ENCODE data around the gene MRLN.

The MRLN gene

DNA sequence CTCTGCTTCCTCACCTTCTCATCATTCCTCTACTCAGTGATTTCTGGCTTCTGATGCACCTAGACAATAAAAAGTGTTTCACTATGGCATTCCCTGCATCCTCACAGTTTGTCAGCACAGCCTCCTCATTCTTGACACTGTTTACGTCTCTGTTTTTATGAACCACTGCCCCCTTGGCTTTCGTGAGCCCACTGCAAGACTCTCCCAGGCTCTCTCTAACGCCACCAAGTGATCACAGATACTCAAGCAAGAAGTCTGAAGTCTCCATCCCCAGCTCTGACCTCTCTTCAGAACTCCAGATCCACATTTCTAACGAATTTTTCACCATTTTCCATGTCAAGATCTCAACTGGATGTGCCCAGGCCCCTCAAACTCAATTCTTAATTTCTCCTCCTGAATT is 52.5 kb downstream of the MRLN start:
- no peak overlapping the region for H3K4me3 ChIP-seq (replicated peaks in 1 of 2; ENCODE audit: low read depth in 2 of 2, low read length in 2 of 2)
- TF ChIP-seq, protein P1, sequence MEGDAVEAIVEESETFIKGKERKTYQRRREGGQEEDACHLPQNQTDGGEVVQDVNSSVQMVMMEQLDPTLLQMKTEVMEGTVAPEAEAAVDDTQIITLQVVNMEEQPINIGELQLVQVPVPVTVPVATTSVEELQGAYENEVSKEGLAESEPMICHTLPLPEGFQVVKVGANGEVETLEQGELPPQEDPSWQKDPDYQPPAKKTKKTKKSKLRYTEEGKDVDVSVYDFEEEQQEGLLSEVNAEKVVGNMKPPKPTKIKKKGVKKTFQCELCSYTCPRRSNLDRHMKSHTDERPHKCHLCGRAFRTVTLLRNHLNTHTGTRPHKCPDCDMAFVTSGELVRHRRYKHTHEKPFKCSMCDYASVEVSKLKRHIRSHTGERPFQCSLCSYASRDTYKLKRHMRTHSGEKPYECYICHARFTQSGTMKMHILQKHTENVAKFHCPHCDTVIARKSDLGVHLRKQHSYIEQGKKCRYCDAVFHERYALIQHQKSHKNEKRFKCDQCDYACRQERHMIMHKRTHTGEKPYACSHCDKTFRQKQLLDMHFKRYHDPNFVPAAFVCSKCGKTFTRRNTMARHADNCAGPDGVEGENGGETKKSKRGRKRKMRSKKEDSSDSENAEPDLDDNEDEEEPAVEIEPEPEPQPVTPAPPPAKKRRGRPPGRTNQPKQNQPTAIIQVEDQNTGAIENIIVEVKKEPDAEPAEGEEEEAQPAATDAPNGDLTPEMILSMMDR (IDR thresholded peaks at IDR 0.05; ENCODE audit: low read depth, low read length): no peak
- DNase-seq (ENCODE audit: low read depth in 2 of 2): no peak

DNA sequence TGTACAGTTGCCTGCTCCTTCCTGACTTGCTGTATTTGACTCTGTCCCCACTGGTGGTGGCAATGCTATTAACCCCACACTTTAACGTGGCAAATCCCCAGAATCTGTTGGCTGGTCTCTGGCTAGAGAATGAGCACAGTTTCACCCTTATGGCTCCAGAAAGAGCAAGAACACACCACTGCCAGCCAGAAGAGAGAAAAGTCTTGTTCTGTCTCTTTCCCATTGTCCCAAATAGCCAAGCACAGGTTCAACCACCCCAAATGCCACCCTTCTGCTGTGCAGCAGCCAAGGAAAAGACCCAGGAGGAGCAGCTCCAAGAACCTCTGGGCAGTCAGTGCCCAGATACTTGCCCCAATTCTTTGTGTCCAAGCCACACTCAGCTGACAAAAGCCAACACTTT is 54.9 kb downstream of the MRLN start:
- no peak for DNase-seq (ENCODE audit: low read depth in 2 of 2)
- H3K4me3 ChIP-seq (replicated peaks in 1 of 2; ENCODE audit: low read depth in 2 of 2, low read length in 2 of 2): no peak overlapping the region
- TF ChIP-seq, protein P1 (IDR thresholded peaks at IDR 0.05; ENCODE audit: low read depth, low read length): no peak

DNA sequence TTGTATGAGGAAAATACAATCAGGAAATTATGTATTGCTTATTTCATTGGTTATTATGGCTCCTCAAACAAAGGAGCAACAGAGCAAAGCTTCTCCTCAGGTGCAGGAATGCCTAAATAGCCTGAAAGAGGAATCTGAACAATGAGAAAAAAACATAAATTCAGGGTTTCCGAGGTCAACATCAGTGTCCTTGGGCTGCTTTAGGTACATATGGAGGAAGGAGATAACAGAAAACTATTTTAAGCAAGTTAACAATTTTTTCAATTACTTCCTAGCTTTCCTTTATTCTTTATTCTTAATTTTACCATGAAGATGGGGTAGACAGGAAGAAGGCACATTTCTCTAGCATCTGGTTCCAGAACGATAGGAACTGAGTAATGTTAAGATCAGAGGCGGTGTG is 57.6 kb downstream of the MRLN start:
- TF ChIP-seq, protein P1 (IDR thresholded peaks at IDR 0.05; ENCODE audit: low read depth, low read length): no peak
- H3K4me3 ChIP-seq (replicated peaks in 1 of 2; ENCODE audit: low read depth in 2 of 2, low read length in 2 of 2): no peak overlapping the region
- DNase-seq (ENCODE audit: low read depth in 2 of 2): no peak

GRCh38 chr10:59694936-59695335 is 58.3 kb downstream of the MRLN start:
- DNase-seq (ENCODE audit: low read depth in 2 of 2): no peak
- TF ChIP-seq, protein P1 (IDR thresholded peaks at IDR 0.05; ENCODE audit: low read depth, low read length): no peak
- no peak overlapping the region for H3K4me3 ChIP-seq (replicated peaks in 1 of 2; ENCODE audit: low read depth in 2 of 2, low read length in 2 of 2)

DNA sequence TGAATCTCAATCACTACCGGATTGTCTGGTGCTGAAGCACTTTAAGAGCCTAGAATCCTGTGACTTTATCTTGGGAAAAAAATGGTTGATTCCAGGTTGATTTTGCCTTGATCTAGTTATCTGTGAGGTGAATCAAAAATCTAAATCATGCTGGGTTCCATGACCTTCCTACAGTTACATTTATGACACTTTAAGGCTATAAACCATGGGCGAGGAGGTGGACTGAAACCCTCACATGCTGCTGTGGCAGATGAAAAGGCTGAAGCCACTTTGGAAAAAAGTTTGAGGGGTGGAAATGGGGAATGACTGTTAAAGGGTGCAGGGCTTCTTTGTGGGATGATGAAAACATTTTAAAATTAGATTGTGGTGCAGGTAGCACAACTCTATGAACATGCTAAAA is 61.1 kb downstream of the MRLN start:
- TF ChIP-seq, protein P1 (IDR thresholded peaks at IDR 0.05; ENCODE audit: low read depth, low read length): no peak
- no peak overlapping the region for H3K4me3 ChIP-seq (replicated peaks in 1 of 2; ENCODE audit: low read depth in 2 of 2, low read length in 2 of 2)
- no peak for DNase-seq (ENCODE audit: low read depth in 2 of 2)

DNA sequence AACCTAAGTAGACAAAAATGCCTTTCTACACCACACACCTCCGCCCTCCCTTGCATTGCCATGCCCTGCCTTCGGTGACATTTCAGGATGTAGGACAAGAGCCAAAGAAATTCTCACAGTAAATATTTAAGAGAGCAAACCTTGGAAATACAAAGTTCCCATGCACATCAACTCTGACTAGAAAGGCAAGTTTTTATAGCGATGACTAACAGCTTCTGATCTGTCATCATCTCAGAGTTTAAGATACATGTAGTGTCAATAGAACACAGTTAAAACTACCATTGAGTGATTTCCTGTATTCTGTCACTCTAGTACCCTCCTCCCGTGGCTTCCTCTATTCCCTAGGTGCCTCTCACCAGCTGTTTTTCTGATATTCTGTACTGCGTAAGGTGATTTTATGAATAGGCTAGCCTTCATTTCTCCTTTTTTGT is 64.3 kb downstream of the MRLN start:
- no peak for DNase-seq (ENCODE audit: low read depth in 2 of 2)
- TF ChIP-seq, protein P1 (IDR thresholded peaks at IDR 0.05; ENCODE audit: low read depth, low read length): no peak
- H3K4me3 ChIP-seq (replicated peaks in 1 of 2; ENCODE audit: low read depth in 2 of 2, low read length in 2 of 2): no peak overlapping the region

DNA sequence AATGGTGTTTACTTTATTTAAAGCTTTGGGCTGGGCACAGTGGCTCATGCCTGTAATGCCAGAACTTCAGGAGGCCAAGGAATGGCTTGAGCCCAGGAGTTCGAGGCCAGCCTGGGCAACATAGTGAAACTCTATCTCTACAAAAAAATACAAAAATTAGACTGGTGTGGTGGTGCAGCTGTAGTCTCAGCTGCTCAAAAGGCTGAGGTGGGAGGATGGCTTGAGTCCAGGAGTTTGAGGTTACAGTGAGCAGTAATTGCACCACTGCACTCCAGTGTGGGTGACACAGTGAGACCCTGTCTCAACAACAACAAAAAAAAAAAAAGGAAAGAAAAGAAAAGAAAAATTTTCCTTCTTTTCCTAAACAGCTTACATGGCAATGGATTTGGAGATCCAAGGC is 65.6 kb downstream of the MRLN start:
- no peak for DNase-seq (ENCODE audit: low read depth in 2 of 2)
- no peak overlapping the region for H3K4me3 ChIP-seq (replicated peaks in 1 of 2; ENCODE audit: low read depth in 2 of 2, low read length in 2 of 2)
- TF ChIP-seq, protein P1 (IDR thresholded peaks at IDR 0.05; ENCODE audit: low read depth, low read length): no peak
